Fibroblast of skin of right biceps (primary cell): ENCODE measurements around the gene PDLIM5.
A peak's percentile ranks its signal among the peaks of the same experiment; 100 is the strongest.

Experiments used
- DNase-seq: peaks from one replicate; pipeline ENCODE4 v3.0.0-alpha.2; 2013

Gene PDLIM5

DNA sequence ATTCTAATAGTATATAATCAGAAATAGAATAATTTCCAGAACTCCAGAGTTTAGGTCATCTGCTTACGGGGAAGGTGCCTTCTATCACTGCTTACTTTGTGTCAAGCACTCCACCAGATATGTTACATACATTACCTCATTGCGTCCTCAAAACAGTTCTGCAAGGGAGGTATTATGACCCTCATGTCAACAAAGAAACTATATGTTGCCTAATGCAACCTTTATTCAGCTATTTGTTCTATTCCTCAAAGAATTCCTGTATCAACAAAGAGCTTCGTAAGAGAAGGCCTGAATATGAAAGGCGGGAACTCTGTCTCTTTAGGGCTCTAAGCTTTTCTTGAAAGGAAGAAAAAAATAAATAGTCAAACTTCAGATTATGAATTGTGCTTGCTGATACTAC, 114.7 kb downstream of the PDLIM5 start:
- no peak for DNase-seq

DNA sequence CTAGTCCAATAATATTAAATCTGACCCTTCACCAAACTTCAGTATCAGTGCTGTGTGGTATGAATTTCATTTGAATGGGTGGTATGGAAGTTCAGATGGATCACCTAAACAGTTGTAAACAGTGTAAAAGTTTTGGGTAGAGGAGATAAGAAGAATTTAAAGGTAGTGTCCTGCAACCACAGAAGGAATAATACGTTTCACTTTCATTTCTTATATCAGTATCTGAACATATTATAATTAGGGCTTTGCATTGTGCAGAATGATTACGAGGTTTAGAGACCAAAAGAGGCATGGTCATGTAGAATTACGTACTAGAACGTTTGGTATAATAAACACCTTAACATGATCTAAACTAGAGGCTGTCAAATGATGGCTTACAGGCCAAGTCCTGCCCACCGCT, 116.1 kb downstream of the PDLIM5 start:
- DNase-seq = no peak

DNA sequence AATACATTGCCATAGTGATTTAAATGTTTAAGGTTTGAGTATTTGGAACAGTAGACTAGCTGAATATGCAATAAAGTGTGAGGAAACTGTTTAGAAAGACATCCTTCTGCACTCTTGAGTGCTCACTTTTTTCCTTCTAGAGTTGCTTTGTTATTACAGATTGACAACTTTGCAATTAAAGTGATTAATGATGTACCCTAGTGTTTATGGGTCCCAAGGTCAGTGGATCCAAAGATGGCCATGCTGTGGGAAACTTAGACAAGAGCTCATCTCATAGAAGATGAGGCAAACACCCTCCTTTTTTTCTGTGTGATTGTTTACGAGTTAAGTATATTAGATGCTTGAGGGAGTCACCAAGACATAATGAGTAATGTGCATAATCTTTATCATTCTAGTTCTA, 118.8 kb downstream of the PDLIM5 start:
- DNase-seq = no peak

DNA sequence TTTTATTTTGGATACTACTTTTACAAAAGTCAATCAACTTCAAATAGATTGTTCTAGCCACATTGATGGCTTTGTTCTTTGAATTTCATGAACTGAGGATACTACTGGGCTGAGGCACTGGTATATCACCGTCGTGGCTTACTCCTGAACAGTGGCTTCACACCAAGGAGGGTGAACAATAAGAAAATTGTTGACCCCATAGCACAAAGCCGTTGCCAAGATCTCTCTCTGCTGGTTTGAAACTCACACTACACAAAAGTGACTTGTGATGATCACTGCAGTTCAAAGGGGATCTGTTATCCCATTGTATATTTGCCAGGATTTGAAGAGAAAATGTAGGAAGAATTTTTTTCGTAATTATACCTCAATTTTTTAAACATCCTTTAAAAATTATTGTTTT, 119.6 kb downstream of the PDLIM5 start:
- DNase-seq = no peak

DNA sequence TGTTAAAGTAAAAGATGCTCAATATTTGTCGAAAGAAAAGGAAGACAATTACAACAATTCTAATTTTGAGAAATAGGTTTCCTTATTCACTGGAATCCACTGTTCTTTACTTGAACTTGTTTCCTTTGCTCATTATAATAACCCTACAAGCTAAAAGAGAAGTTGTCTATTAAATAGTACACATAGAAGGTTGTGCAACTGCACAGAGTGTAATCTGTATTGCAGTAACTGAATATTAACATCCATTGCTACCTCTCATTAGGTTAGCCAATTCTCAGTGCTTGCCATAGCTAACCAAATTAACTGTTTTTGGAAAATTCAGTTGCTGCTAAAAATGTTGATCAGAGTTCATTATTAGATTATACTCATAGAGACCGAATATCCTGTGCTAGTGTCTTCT, 120.0 kb downstream of the PDLIM5 start:
- DNase-seq = no peak

DNA sequence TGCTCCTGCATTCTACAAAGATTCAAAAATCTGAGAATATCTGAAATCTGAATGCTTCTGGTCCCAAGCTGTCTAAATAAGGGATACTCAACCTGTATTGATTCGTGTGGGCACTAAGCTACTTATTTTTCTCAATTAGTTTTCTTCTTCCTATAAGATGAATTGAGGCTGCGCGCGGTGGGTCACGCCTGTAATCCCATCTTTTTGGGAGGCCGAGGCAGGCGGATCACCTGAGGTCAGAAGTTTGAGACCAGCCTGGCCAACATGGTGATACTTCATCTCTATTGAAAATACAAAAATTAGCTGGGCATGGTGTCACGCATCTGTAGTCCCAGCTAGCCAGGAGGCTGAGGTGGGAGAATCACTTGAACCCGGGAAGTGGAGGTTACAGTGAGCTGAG, 122.3 kb downstream of the PDLIM5 start:
- DNase-seq = no peak

DNA sequence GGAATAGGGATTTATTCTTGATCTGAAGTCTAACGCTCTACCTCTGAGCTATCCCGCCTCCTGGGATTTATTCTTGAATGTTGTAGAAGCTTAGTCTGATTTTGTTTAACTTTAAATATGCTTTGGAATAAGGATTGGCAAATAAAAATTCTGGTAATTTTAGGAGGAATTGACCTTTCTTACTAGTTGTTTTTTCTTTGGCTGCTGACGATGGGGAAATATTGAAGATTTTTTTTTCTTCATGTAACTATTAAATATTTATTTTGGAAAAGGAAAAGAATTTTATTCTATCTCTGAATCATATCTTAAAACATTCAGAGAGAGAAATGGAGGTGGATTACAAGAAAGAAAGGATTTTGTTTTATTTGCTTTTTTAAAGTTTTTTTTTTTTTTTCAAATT, 122.9 kb downstream of the PDLIM5 start:
- DNase-seq = no peak

DNA sequence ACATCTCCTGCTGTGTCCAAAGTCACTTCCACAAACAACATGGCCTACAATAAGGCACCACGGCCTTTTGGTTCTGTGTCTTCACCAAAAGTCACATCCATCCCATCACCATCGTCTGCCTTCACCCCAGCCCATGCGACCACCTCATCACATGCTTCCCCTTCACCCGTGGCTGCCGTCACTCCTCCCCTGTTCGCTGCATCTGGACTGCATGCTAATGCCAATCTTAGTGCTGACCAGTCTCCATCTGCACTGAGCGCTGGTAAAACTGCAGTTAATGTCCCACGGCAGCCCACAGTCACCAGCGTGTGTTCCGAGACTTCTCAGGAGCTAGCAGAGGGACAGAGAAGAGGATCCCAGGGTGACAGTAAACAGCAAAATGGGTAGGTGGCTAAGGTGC, 123.9 kb downstream of the PDLIM5 start:
- no peak for DNase-seq

DNA sequence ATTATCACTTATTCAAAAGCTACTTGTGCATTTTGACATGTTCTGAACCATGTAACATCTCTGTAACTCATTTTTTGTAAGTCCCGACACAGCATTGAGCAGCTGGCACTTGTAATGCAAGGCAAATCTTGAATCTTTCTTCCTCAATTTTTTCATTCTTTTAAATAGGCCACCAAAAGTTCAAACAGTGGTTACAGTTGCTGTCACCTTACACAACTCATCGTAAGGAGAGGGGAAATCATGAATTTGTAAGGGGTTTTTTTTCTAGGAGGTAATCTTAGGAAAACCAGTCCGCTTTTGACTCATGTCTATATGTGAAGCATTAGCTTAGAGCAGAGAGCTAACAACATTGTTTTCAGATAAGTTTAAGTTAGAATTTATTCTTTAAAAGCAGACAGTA, 124.5 kb downstream of the PDLIM5 start:
- DNase-seq = no peak

DNA sequence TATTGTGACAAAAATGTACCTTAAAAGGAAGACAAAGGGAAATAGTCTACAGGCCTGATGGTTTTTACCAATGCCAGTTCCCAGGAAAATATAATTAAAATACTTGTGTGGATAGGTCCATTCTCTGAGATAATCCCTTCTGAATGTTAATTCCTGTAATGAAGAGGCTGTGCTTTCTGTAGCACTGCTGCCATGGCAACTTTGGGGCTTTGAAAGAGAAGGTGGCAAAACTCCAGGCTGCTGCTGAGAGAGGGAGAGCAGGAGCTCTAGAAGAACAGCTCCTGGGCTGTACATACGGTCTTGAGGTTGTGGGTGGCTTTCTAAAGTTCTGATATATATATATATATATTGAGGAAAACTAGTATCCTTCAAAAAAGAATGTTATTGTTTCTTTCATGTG, 125.4 kb downstream of the PDLIM5 start:
- peak; percentile 67 for DNase-seq

DNA sequence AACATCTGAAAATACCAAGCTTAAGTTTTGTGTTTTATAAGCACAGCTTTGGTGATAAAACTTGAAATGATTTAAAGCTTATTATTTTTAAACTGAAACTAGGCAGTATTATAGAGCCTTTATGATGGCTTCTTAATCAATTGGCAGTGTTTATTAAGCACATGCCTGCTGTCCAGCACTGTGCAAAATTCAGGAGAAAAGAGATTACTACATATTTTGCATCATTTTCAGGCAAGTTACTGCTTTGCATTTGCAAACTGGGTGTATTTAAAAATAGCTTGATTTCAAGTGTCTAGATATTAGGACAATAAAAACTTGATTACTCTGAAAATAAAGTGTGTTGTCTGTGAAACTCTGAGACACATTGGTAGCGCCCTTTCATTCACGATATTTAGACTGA, 126.5 kb downstream of the PDLIM5 start:
- DNase-seq = no peak

DNA sequence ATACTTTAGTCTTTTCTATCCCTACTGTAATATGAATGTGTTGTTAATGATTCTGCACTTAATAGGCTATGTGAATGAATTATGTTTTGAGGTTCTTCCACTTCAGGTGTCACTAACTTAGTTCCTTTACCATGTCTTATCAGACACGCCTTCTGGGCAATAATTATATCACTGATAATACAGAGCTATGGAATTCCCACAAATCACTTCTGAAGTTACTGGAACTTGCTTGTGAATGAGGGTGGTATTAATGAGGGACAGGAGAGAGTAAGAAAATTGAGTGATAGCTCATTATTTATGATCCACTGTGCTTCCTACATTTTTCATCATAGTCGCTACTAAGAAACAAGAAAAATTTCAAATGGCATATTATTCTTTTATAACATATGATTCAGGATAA, 130.0 kb downstream of the PDLIM5 start:
- DNase-seq = no peak

DNA sequence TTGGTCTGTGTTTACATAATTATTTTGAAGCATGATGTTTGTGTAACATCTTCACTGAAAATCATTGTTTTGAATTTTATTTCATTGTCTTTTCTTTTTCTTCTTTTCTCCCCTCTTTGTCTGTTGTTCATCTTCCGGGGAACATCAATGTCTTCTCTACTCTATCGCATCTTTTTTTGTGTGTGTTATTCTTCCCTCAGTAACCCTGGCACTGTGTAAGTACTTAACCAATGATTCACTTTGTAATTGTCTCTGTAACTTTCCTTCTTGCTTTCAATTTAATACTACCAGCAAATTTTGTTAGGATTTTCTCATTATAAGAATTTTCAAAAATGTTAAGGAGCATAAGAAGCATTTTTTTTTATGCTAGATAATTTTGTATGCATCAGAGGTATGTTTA, 130.8 kb downstream of the PDLIM5 start:
- DNase-seq = peak; percentile 39

DNA sequence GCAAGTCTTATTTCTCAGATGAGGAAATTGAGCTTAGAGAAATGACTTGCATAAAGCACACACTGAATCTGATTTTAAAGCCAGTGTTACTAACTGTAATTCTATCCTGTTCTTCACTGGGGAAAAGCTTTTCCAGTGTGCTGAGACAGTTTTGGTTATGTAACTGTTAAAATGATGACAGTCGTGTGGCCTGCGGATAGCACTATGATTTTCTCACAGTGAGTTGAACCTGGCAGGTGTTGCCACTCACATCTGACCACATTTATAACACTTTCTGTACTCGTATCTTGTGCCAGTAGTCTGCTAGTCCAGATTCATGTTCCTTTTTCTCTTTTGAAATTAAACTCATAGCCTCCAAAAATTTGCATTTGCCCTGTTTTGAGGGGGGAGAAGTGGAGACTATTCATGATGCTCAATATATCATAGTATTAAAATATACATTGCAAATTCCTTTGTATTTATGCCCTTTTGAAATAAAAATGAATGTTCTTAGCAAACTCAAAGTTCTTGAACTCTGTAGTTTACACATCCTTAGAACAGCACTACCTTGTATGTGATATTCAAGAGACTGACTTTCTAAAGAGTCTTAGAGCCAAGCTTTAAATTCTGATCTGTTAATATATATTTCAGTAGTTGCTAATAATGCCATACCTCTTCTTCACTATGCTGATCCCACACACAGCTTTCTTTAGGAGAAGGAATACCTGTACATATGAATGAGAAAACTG, 132.3 kb downstream of the PDLIM5 start:
- DNase-seq = no peak

DNA sequence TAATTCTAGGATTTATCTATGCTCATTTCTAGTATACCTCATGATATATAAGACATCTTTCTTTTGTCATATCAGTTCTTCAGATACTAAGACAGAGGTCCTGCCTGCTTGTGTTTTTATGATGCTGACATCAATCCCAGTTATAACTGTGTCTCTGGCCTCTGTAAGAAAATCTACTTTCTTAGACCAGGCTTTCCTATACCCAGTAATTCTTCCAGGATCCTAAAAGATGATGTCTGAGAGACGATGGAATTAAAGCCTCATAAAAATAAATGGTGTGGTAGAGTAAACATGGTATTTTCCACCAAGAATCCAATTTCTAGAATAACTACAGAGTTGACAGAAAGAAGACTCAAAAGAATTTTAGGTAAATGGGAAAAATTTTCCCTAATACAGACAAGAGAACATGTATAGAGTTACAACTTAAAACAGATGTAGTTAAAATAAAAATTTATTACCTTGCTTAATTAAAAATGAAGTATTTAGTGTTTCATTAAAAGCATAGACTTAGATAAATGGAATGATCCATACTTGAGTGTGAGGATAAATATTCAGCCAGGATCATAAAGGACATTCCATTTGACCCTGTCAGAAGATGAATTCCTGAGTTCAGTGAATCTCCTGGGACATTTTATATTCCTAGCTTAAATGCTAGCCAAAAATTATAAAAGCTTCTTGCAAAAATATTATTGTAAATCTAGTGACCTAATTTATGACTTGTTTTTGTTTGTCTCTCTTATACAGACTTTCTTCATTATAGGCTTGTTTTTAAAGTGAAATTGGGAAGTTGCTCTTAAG, 137.4 kb downstream of the PDLIM5 start:
- peak; percentile 76 for DNase-seq

DNA sequence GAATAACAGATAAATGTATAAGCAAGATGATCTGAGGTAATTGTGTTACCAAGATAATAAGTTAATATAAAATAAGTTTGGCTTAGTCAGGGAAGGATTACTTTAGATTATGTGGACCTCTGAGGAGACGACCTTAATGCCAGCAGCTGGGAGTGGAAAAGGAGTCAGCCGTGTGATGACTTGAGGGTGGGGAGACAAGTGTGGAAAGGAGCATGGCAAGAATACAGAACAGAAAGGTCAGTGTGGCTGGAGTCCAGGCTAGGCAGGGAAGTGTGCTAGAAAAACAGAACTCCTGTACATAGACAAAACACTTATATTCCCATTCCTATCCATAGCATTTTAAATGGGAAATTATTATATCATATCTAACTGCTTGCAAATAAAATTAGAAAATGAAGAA, 138.8 kb downstream of the PDLIM5 start:
- DNase-seq = no peak

DNA sequence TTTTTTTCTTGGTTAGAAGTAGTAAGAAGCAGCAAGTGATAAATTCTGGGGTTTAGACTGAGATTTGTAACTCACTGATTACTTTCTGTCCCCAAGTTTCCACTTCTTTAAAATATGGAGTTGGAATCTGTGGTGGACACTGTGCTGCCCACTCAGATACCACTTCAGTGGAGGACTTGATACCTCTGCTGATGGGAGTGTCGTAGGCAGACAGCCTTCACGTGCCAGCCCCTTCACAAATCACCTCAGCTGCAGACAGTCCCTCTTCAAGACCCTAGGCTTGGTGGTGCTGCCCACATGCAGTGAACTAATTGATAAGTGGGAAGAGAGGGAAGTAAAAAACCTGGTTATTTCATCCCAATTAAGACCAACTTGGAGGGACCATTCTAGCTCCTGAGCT, 139.5 kb downstream of the PDLIM5 start:
- DNase-seq = no peak

DNA sequence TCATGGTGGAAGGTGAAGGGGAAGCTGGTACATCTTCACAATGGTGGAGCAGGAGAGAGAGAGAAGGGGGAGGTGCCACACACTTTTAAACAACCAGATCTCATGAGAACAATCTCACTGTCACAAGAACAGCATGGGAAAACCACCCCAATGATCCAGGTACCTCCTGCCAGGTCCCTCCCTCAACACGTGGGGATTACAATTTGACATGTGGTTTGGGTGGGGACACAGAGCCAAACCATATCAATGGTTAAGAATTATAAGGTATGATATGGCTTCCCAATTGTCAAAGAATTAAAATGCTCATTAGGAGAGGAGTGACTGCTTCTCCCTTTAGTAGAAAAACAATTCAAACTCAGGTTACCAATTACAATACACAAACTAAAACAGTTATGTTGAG, 143.3 kb downstream of the PDLIM5 start:
- no peak for DNase-seq

DNA sequence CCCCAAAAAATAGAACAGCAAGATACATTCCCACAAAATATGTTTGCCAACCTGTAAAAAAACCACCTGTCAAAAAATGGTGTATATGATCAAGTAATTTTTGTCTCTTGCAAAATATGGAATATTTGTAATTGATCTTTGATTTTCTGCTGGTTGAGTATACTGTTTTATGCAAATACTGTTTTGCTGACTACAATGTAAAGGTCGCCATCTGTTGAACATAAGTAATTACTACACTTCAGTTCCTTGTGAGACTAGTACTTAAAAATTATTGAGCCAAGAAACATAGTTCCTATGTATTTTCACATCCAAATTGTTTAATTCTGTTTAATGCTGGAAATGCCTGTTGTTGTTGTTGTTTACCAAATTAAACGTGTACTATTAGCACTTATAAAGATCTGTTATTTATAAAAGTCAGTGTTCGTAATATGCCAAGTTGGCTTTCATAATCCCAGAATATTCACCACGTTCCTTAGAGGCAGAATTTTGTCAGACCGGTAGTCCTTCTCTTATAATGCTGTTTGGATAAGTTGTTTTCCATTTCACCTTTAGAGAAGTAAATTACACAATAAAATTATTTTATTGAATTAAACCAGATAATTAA, 144.2 kb downstream of the PDLIM5 start:
- peak; percentile 52 for DNase-seq

DNA sequence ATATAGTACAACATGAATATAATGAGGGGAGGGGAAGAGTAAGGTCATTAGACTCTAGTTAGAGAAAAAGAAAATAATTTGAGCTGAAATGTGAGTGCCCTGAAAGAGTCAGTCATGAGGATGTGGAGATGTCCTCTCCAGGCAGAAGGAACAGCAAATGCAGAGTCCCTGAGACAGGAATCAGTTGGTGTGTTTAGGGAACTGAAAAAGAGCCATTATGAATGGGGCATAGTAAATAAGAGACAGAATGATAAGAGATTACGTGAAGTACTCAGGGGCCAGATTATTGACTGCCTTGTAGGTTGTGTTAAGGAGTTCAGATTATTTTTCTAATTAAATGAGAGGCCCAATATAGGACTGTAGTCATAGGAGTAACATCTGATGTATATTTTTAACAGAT, 147.0 kb downstream of the PDLIM5 start:
- DNase-seq = no peak

DNA sequence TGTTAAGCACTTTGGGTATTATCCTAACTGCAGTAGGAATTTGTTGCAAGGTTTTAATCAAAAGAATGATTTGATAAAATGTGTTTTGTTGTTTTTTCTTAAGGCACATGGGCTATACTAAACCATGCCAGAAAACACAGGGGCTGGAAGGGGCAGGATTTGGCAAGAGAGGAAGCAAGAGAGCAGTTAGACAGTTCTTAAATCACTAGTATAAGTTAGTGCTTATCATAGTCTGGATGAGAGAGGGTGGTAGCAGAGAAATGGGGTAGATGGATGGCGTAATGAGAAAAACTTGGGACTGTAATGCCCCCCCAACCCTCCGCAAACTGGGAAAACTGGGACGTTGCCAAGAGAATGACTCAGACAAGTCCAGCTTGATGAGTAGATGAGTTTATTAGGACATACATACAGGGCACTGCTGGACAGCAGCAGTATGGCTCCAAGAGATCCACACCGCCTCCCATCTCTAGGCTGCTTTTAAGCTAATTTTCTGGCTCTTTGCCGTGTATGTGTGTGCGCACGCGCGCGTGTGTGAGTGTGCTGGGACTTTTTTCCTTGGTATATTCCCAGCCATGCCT, 151.5 kb downstream of the PDLIM5 start:
- peak; percentile 68 for DNase-seq

DNA sequence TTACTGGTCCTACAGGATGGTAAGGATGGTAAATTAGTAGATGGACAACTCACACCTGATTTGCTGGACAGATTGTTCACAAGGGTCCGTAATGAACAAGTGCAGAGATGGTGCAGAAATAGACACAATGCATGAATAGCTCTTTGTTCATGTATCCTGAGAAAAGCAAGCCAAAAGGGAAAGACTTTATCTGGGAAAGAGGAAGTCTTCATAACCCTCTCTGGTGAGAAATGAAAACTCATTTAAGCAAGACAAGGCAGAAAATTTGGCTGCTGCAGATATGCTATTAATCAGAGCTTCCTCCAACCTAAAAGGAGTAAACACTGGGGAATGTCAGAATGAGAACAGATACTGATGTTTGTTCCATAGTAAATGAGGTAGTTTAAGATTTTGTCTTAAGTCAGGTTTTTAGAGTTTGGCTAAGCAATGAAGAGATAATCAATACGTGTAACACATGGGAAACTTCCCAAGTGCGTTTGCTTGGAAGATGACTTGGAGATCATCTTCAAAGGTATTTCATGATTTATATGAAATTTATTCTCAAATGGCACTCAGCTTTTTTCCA, 153.6 kb downstream of the PDLIM5 start:
- no peak for DNase-seq

DNA sequence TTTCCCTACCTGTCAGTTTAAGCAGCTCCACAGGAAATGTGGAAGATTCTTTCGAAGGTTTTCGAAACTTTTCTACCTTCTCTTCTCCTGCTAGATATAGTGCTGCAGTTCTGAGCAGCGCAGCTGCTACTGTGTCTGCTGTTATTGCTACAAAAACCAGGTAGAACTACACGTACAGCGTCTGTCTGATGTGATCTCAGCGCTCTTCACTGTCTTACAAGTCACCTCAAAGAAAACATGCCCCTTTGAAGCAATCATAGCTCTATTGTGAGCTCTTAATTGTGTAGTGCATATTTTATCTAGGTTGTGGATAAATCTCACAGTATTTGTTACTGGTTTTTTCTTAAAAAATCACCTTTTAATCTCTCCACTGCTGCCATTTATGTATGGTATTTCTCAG, 158.4 kb downstream of the PDLIM5 start:
- DNase-seq = no peak

DNA sequence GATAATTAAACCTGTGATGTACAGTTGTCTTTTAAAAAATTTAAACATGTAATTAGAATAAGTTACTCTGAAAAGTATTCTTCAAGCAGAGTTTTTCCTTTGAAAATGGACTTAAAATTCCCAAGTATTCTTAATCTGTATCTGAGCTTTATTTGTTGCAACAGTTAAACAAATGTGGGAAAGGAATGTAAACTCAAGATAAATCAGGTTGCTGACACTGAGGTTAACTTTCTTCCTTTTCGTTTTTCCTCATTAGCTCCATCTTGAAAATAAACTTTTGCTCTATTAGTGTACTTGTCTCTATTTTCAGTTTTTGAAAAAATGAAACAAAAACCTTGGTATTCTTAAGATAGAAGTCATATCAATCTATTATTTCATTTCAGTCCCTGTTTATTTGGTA, 161.5 kb downstream of the PDLIM5 start:
- no peak for DNase-seq
